NCI-H187 (cell line): ENCODE results near the gene ITPR3.

Experiments used
- DNase-seq, 2 experiments: peaks; one replicate each; lab custom pipeline; 2025; lab: John Stamatoyannopoulos, UW

The ITPR3 gene

GRCh38 chr6:33686981-33687975 lies 66.2 kb downstream of the ITPR3 start:
- DNase-seq, result no peak

- DNase-seq, result no peak
These were observed 66.9 kb downstream of the ITPR3 start for GRCh38 chr6:33688006-33688405.

- DNase-seq, result no peak
These were observed 67.5 kb downstream of the ITPR3 start for GRCh38 chr6:33688451-33689147.

GRCh38 chr6:33689148-33689494 lies 68.0 kb downstream of the ITPR3 start:
- no peak for DNase-seq

- no peak for DNase-seq
These were observed 68.8 kb downstream of the ITPR3 start for GRCh38 chr6:33689879-33690278.

GRCh38 chr6:33690766-33691165 lies 69.6 kb downstream of the ITPR3 start:
- no peak for DNase-seq

GRCh38 chr6:33691456-33692077 lies 70.4 kb downstream of the ITPR3 start:
- no peak for DNase-seq

GRCh38 chr6:33692078-33692759 lies 71.1 kb downstream of the ITPR3 start:
- no peak for DNase-seq

GRCh38 chr6:33692760-33693158 lies 71.6 kb downstream of the ITPR3 start:
- DNase-seq, result no peak

- DNase-seq, result no peak
These were observed 72.3 kb downstream of the ITPR3 start for GRCh38 chr6:33693186-33694105.

- DNase-seq, result no peak
These were observed 73.3 kb downstream of the ITPR3 start for GRCh38 chr6:33694401-33694931.

GRCh38 chr6:33694977-33695376 lies 73.9 kb downstream of the ITPR3 start:
- DNase-seq, result no peak

GRCh38 chr6:33695451-33695887 lies 74.3 kb downstream of the ITPR3 start:
- no peak for DNase-seq

GRCh38 chr6:33696076-33696475 lies 75.0 kb downstream of the ITPR3 start:
- no peak for DNase-seq

GRCh38 chr6:33696548-33697518 lies 75.7 kb downstream of the ITPR3 start:
- no peak for DNase-seq

- DNase-seq, result no peak
These were observed 76.7 kb downstream of the ITPR3 start for GRCh38 chr6:33697845-33698244.

- DNase-seq, result no peak
These were observed 77.4 kb downstream of the ITPR3 start for GRCh38 chr6:33698494-33698893.

GRCh38 chr6:33699131-33699530 lies 78.0 kb downstream of the ITPR3 start:
- no peak for DNase-seq

- no peak for DNase-seq
These were observed 78.6 kb downstream of the ITPR3 start for GRCh38 chr6:33699739-33700138.
